ENCODE data around the gene CA4.
"Not testable (repeated sequence)": the region's sequence is repeated elsewhere in the genome, so short reads cannot be mapped to it uniquely, and the experiment has no call there.

Gene CA4

DNA sequence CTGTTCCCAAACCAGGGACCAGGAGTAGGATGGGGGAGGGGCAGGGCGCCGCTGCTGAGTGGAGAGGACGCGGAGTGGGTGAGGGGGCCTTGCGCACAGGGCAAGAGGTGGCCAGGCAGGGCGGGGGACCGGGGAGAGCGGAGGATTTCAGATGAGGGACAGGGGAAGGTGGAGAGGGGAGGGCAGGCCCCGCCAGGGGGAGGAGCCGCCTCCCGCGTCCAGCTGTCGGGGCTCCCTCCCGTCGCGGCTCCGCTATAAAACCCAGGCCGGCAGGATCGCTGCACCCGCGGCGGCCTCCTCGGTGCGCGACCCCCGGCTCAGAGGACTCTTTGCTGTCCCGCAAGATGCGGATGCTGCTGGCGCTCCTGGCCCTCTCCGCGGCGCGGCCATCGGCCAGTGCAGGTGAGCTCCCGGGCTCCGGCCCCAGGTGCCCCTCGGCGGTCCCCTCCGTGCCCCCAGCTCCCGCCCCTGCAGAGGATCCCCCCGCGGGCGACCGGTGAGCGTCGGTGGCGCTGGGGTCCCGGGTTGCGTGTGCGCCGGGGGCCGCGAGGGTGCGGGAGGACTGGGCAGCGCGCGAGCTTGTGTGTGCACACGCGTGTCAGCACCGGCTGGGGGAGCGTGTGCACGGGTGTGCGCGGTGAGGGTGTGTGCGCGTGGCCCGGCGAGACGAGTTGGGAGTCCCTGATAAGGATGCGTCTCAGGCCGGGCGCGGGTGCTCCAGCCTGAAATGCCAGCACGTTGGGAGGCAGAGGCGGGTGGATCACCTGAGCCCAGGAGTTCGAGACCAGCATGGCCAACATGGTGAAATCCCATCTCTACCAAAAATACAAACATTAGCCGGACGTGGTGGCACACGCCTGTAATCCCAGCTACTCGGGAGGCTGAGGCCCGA, at the start of gene CA4:
TSS of gene CA4 (plus strand) at position 283 of the 892 bp plus-strand sequence. CDS start at position 345, 62 bp downstream.
- DNase-seq (ENCODE audit: low read depth in 2 of 2) = no peak

DNA sequence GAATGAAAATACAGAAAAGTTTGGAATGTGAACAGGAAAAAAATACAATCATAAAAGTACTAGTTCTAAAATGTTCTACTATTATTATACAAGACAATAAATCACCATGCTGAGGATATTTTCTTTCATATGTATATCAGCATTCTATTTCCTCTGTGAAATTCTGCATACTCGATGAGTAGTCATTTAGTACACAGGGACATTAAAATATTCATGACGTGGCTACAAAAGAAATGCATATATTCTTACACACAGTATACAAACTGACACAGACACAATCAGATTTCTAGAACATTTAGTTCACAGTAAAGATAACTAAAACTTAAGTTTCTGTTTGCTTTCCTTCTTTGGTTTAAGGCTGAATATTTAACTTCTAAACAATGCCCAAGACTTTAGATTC, 49.2 kb upstream of the CA4 start:
- DNase-seq (ENCODE audit: low read depth in 2 of 2) = not testable (repeated sequence)

DNA sequence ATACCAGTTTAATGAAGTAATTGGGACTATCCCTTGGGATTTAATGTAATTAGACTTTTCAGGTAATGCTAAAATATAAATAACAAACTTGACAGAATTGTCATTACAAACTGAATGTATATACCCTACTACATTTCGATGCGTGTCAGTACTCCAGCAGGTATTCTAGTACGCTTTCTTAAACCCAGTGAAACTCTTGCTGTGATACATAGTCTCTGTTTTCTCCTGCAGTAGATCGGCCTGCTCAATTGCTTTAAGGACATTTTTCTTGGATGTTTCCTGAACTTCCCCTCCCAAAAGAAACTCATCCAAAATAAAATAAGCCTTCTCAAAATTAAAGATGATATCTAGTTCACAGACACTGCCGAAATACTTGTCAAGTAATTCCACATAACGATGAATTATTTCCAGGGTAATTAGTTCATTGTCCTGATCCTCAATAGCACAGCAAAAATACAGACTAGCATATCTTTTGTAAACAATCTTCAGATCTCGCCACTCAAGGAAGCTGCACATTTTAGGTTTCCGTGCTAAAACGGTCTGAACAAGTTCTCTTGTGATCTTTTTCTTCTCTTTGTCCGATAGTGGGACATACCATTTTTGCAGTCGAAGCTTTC, 47.6 kb upstream of the CA4 start:
- DNase-seq (ENCODE audit: low read depth in 2 of 2) = not testable (repeated sequence)

DNA sequence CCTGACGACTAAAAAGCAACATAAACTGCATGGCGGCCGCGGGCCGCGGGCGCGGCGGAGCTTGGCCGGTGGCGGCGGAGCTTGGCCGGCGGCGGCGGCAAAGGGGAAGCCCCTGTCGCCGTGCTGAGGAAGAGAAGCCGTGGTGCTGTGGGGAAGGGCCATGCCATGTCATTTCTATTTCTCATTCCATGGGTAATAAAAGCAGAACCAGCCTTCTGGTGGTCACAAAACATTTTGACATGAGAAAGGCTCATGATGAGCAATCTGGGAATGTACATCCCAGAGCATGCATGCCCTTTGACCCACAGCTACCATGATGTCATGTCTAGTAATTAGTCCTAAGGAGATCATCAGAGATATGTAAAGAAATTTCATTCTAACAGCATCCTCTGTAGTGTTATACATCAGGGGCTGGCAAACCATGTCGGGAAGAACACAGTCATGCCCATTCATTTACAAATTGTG, 47.1 kb upstream of the CA4 start:
- DNase-seq (ENCODE audit: low read depth in 2 of 2) = no peak

DNA sequence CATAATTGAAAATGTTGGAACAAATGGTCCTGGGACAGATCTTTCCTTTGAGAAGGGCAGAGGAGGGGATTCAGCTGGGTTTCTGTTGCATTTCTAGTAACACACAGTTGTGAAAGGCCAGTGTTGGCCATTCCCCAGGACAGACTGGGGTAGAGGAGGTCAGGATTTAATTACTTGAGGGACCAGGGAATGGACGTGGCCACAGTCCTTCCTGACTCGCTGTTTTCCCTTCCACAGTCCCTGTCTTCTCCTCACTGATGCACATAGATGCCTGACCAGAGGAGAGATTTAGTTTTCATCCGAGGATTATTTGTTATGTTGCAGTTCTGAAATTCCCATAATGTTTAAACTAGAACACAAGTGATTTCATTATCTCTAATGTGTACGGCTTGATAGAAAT, 45.8 kb upstream of the CA4 start:
- DNase-seq (ENCODE audit: low read depth in 2 of 2) = no peak

DNA sequence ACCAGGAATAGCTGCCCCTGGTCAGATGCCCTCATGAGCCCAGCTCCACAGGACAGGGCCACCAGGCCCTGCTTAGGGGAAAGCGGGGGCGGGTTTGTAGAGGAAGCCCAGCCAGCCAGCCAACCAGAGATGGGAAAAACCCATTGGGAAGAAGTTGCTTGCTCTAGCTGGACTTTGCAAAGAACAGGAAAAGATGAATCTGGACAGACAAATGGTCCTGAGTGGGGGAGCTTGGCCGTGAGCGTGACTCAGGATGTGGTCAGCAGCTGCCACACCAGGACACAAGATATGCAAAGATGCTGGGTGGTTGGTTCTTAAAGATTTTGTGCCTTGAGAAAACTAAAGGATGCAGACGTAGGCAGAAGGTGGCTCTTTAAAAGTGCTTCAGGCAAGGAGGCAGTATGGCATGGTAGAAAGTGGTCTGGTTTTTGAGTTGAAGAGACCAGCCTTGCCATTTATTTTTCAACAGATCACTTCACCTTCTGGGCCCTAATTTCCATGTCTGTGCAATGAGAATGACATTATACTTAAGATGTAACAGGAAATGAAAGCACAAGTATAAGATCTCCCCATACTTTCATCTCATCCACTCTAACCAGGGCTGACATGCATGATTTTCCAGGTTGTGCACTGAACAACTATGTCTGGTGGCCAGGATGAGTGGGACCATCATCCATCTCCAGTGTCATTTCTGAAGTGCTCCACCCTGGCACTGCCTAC, 43.3 kb upstream of the CA4 start:
- DNase-seq (ENCODE audit: low read depth in 2 of 2) = no peak

DNA sequence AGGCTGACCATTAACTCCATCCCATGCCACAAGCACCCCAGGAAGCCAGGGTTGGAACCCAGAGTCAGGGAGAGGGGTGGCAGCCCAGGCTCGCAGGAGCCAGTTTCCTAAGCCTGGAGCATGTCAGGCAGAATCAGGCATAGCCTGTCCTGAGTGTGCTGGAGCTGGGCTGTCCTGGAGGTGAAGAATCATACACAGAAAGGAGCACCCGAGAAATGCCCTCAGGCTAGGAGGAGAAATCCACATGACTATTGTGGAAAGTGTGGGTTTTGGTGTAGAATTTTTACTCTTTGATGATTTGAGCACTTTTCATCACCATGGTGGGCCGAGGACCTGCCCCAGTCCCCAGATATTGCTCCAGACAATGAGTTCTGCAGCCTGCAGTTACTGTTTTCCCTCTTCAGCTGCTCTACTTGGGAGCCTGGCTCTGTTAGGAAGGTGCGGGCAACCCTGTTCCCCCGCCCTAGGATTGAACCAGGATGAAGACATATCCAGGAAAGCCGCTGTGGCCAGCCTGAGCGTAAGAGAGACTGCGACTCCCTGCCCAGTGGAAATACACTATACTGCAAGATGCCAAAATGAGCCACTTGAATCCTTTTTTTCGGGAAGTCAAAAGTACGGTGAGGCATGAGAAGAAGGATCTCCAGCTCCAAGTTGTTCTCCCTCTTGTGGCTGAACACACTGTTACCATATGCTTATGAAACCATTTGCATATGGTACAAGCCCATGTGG, 42.1 kb upstream of the CA4 start:
- DNase-seq (ENCODE audit: low read depth in 2 of 2) = no peak

DNA sequence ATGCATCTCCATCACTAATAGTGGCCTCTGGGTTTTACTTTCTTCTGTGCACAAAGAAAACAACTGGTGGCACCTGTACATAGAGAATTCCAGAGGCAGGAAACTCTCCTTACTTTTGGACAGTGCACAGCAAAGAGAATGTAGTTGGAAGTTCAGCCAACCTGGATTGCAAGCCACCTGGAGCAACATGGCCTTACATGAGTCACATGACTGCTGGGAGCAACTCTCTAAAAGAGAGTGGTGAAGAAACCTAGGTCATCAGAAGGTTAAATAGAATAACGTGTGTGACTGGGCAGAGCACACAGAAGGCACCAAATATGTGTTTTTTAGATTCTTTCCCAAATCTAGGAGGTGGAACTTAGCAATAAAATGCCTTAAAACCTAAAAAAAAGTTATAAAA, 41.5 kb upstream of the CA4 start:
- not testable (repeated sequence) for DNase-seq (ENCODE audit: low read depth in 2 of 2)

DNA sequence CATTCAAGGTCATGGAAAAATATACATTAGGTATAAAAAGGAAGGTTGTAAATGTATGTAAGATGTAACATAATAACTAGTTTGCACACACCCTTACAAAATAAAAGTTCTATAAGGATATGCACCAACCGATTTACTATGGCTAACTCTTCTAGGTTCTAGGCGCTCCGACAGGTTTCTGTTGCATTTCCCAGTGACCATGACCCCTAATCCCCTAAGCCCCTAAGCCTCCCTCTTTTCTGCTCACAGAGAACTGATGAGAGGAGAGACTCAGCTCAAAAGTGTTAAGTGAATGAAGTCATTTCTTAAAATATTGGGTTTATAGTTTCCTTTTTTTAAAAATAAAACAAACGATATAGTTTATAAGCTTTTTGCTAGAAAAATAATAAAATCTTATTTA, 41.1 kb upstream of the CA4 start:
- DNase-seq (ENCODE audit: low read depth in 2 of 2) = no peak

DNA sequence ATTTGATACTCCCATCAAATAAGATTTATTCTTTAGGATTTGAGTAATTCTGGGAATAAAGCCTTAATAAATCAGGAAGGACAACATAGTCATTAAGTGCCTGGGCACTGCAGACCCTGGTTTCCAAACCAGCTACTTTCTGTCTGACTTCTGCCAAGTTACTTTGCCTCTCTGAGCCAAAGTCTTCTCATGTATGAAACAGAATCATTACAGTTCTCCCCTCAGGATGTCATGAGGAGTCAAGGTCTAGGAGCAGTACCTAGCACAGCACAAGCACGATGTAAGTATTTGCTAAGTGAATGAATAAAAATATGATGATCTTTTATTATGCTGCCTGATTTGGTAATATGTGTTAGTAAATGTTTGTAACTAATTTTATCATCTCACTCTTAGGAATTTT, 40.6 kb upstream of the CA4 start:
- no peak for DNase-seq (ENCODE audit: low read depth in 2 of 2)

DNA sequence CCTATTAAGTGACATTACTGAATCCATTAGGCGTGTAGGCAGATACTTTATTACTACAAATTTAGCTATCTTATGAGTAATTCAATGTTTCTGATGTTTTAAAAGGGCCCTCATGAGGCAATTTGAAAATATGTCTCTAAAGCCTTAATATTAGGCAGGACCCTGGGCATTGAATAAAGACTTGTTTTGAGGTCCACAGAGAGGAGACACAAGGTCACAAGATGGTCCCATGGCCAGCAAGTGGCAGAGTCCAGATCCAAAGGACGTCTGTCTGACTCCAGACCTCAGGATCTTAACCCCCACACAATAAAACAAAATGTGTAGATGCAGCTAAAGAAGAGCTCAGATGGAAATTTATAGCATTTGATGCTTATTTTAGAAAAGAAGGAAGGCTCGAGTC, 39.2 kb upstream of the CA4 start:
- no peak for DNase-seq (ENCODE audit: low read depth in 2 of 2)

DNA sequence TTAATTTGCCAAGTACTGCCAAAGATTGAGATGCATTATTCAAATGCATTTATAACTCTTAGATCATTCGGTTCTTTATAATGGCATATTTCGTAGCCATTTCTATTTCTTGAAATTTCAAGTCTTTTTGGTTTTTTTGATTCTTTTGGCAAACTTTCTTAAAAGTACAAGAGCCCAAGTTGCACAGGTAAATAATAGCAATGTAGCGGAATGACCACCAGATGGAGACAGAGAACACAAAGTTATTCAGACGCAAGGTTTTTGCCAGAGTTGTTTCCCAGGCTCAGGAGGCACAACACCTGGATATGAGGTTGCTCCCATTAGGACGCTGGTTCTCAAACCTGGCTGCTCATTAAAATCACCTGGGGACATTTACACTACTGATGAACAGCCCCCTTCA, 38.1 kb upstream of the CA4 start:
- DNase-seq (ENCODE audit: low read depth in 2 of 2) = not testable (repeated sequence)

DNA sequence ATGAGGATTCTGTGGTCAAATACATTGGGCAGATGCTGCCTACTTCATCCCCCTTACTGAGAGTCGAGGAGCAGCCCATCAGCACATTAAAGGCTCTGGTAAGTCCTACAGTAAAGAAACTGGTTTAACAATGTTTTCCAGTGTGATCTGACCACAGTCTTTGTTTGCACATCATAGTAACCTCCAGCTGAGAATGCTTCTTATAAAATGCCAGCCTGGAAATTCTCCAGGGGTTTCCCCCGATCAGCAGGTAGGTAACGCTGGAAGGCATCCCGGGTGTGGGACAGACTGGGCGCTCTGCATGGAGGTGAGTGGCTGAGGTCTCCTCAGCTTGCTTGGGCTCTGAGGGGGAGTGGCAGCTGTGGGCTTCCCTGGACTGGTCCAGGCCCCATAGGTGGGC, 34.4 kb upstream of the CA4 start:
- not testable (repeated sequence) for DNase-seq (ENCODE audit: low read depth in 2 of 2)

DNA sequence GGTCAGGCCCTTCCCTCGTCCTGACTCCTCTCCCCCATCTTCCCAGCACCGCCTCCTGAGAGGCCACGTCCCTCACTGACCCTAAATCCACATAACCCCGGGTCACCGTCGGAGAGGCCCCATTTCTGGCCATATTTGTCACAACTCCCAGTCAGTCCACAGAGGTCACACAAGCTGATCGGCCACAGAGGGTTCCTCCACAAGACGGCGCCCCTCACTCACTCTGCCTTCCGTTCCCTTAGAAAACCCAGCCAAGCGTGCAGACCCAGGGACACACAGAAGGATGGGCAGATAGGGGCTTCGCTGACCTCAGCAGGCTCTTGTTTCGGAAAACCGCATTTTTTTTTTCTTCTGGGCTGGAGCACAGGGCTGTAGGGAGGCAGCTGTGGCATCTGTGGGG, 33.6 kb upstream of the CA4 start:
- DNase-seq (ENCODE audit: low read depth in 2 of 2) = not testable (repeated sequence)

DNA sequence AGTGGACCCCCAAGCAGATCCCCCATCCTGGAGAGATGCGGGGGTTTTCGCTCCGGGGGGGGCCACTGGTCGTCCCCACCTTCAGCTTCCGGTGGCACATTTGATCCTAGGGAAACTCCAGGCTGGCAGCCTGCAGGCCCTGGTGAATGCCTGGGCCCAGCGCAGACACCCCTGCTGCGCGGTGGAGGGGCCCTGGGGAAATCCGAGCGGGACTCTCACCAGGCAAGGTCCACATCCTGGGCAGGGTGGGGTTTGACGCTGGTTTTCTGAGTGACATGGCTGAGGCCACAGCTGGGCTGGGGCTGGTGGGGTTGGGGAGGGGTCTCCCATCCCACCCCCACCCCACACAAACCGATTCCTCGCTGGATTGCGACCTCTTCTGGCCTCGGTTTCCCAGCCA, 30.6 kb upstream of the CA4 start:
- DNase-seq (ENCODE audit: low read depth in 2 of 2) = not testable (repeated sequence)

DNA sequence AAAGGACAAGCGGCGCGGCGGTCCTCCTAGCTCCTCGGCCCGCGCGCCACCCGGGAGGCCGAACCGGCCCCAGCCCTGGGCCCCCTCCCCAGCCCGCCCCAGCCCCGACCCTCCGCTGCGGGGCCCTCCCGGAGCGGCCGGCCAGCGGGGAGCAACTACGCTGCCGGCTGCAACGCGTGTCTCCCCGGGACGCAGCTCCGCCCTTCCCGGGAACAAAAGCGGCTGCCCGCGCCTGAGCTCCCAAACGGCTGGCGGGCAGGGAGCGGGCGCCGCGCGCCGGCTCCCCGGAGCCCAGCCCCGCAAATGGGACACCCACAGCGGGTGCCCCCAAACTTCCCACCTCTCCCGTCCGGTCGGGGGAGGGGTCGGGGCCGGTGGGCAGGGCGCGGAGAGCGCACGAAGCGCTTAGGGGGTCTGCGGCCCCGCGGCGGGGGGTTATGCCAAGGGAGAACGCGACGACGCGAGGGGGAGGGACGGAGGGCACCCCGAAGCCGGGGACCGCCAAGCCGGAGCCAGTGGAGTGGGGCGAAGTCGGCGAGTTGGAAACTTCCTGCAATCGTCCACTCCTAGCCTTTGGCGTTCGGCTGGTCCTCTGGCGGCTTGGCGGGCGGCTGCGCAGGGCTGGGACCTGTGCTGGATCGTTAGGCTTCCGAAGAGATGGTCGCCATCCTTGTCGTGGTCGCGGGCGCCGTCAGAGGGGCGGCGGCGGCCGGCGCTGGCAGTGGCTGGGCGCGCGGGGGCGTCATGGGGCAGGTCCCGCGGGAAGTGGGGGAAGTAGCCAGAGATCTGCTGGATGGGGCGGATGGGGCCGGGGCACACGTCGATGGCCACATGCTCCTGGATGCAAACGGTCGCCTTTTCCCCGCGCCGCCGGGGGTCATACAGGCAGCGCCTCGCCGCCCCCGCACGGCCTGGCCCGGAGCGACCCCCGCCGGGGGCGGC, 29.7 kb upstream of the CA4 start:
- DNase-seq (ENCODE audit: low read depth in 2 of 2) = not testable (repeated sequence)

DNA sequence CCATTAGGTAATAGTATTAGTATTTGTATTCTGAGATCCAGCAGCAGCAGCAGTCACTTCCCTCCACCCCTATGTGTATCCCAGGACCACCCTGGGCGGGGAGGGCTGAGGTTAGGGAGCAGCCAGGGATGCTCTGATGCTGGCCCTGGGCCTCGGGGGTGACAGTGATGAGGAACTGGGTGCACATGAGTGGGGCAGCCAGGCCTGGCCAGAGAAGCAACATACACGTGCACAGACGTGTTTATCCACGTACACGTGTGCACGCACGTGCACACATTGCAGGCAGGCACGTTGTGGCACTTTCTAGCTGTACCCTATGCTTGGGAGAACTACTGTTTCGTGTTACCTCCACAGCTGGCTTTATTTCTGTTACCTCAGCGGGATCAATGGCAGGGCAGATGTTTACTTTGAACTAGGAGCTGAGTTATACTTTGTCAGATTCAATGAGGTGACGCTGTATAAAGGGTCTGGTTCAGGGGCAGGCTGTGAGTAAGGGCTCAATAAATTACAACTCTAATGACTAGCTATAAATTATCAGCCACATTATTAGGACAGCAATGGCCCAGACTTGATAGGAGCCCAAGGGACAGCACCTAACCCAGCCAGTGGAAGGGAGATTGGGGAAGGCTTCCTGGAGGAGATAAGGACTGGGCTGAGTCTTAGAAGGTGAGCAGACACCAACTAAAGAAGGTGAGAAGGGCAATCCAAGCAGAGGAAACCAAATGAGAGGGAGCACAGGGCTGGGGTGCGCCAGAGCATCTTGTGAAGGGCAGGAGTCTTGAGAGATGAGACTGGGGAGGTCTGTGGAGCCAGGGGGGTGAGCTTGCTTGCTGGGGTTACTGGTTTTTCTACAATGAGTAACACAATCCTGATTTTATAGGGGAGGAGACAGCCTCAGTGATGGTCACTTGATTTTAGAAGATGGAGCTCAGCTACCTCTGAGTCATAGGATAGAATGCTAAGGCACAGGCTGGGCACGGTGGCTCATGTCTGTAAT, 22.4 kb upstream of the CA4 start:
- DNase-seq (ENCODE audit: low read depth in 2 of 2) = no peak

DNA sequence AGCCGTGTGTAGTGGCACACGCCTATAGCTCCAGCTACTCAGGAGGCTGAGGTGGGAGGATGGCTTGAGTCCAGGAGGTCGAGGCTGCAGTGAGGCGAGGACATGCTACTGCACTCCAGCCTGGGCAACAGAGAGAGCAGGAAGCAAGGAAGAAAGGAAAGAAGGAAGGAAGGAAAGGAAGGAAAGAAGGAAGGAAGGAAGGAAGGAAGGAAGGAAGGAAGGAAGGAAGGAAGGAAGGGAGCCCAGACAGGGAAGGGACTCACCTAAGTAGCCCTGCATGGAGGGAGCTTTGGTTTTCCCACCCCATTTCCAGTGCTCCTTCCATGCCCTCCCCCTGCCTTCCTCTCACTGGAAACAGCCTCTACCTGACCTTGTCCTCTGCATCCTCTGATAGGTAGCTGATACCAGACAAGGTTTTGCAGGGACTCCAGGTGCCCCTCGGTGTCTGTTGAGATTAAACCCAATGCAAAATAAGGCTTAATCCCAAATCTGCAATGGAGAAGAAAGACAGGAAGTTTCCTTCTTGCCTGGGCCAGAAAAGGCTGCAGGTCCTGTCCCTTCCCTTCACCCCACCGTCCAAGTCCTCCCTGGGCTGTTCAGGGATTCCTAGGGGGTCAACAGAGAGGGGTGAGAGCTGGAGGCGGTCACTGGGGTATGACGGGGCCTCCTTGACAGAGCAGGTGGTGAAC, 21.5 kb upstream of the CA4 start:
- DNase-seq (ENCODE audit: low read depth in 2 of 2) = no peak

DNA sequence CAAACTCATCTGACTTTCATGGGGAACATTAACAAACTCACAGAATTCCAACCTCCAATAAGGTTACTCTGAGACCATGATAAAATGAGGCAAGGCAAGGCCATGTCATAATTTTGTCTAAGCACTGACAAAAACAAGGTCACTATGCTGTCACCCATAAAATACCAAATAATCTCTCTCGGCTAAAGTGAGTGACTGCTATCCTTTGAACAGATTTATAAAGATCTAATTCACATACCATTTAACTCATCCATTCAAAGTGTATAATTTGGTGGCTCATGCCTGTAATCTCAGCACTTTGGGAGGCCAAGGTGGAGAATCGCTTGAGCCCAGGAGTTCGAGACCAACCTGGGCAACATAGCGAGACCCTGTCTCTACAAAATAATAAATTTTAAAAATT, 20.6 kb upstream of the CA4 start:
- DNase-seq (ENCODE audit: low read depth in 2 of 2) = no peak
